Choroid plexus epithelial cell (primary cell): ENCODE results near the gene PLEKHA1.

ENCODE experiments used
- DNase-seq: peaks from one replicate; pipeline ENCODE4 v3.0.0-alpha.2; 2010; ENCODE audit warnings: low read depth
- H3K4me3 ChIP-seq: 2 replicates; pipeline ENCODE4 v1.5.1; 2011; ENCODE audit warnings: low read depth, mild to moderate bottlenecking, control low read depth, low read length, moderate library complexity
- CTCF ChIP-seq: conservative IDR thresholded peaks from 2 replicates; pipeline ENCODE4 v1.5.1; 2011; ENCODE audit warnings: low read depth, mild to moderate bottlenecking, control low read depth, inconsistent platforms, low read length, moderate library complexity

Gene PLEKHA1

GRCh38 chr10:122421054-122421625 is 46.6 kb downstream of the PLEKHA1 start:
- TF ChIP-seq CTCF, result no peak
- DNase-seq, result no peak
- H3K4me3 ChIP-seq, result no peak overlapping the region

DNA sequence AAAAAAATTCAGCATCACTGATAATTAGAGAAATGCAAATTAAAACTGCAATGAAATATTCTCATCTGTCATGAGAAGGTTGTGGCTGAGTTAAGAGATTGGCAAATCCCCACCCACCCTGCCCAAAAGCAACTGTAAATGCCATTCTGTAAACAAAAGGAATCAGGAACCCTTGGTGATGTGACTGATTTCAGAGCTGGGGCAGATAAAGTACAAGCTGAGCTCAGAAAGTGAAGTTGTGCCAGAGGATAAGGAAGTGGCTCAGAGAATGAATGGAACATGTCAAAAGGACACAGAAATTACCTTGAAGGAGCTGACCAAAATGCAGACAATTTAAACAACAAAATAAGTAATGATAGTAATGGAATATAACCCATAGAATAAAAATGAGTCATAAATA is 47.2 kb downstream of the PLEKHA1 start:
- no peak for DNase-seq
- TF ChIP-seq CTCF, result no peak
- H3K4me3 ChIP-seq, result no peak overlapping the region

DNA sequence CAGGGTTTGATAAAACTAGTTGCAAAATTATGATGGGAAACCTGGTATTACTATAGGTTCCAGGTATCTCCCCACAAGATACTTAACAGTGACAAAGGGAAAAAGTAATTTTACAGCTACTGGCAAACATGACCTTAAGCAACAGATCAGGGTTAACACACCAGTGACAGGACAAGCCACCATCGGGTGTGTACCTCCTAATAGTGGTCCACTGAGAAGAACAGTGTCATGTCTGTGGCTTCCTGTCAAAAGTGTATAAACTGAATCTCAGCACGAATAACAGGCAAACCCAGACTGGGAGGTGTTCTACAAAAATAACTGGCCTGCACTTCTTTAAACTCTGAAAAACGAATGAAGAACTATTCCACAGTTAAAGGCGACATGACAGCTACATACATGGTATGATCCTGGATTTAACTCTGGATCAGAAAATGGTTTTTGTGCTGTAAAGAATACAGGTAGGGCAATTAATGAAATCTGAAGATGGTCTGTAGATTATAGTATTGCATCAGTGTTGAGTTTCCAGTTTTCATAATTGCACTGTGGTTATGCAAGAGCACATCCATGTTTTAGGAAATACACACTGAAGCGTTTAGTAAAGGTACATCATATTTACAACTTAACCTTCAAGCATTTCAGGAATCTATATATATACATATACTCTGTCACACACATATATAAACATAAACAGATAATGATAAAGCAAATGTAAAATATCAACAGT is 47.9 kb downstream of the PLEKHA1 start:
- H3K4me3 ChIP-seq, result no peak overlapping the region
- DNase-seq, result no peak
- no peak for TF ChIP-seq CTCF

GRCh38 chr10:122424059-122424458 is 49.6 kb downstream of the PLEKHA1 start:
- H3K4me3 ChIP-seq, result no peak overlapping the region
- no peak for DNase-seq
- no peak for TF ChIP-seq CTCF

DNA sequence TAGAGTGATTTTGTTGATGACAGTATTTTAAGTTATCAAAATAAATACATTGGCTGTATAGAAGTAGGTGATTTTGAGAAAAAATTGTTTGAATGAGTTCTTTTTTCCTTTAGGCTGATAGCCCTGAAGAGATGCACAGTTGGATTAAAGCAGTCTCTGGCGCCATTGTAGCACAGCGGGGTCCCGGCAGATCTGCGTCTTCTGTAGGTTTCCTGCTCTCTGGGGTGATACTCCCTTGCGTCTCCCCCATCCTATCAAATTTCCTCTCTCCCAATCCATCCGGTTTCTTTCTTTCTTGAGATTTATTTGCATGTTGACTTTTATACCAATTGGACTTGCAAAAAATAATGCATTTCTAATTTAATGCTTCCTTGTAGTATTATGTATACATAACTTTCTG is 52.3 kb downstream of the PLEKHA1 start:
- TF ChIP-seq CTCF, result no peak
- no peak for DNase-seq
- no peak overlapping the region for H3K4me3 ChIP-seq

DNA sequence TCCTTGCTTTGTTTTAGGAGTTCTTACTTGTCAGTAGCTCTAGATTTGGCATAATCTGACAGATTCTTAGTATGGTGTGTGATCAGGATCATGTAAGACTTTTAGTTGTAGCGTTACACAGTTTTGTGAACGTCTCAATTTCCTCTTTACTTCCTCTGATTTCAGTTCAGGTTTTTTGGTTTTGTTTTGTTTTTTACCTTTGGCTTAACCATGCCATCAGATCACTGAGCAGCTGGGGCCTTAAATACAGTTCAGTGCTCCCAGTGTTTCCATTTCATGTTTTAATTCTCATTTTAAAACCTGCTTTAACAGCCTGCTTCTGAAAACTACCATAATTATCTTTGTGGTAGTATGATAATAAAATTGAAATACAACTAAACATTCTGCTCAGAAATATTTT is 52.8 kb downstream of the PLEKHA1 start:
- no peak for DNase-seq
- TF ChIP-seq CTCF, result no peak
- no peak overlapping the region for H3K4me3 ChIP-seq
